AG09309 (cell line): Measurements from ENCODE around the gene SLC1A1.
A peak's percentile ranks its signal among the peaks of the same experiment; 100 is the strongest.

ENCODE experiments used
- DNase-seq: peaks from one replicate; pipeline ENCODE4 v3.0.0-alpha.2; 2010; ENCODE audit warnings: low read depth
- H3K4me3 ChIP-seq: 2 replicates; pipeline ENCODE4 v1.5.1; 2011; ENCODE audit warnings: mild to moderate bottlenecking, low read depth, low read length, moderate library complexity; ENCODE audit not compliant: control insufficient read depth
- CTCF ChIP-seq: IDR thresholded peaks from 2 replicates; pipeline ENCODE4 v1.5.1; 2011; ENCODE audit warnings: mild to moderate bottlenecking, low read depth, low read length, inconsistent platforms; ENCODE audit not compliant: insufficient read depth, control insufficient read depth; ENCODE audit errors: missing control alignments

SLC1A1 gene

GRCh38 chr9:4508246-4508906 lies 18.1 kb downstream of the SLC1A1 start:
- TF ChIP-seq CTCF, result no peak
- no peak overlapping the region for H3K4me3 ChIP-seq
- peak; percentile 55 for DNase-seq

- no peak for TF ChIP-seq CTCF
- DNase-seq, result peak; percentile 83
- H3K4me3 ChIP-seq, result no peak overlapping the region
Observed at GRCh38 chr9:4508907-4509589, 18.8 kb downstream of the SLC1A1 start.

- TF ChIP-seq CTCF, result no peak
- no peak for DNase-seq
- H3K4me3 ChIP-seq, result no peak overlapping the region
Observed at GRCh38 chr9:4509590-4509984, 19.3 kb downstream of the SLC1A1 start.

- TF ChIP-seq CTCF, result no peak
- H3K4me3 ChIP-seq, result no peak overlapping the region
- DNase-seq, result no peak
Observed at GRCh38 chr9:4510546-4511322, 20.5 kb downstream of the SLC1A1 start.

GRCh38 chr9:4514252-4515128 lies 24.2 kb downstream of the SLC1A1 start:
- DNase-seq, result no peak
- TF ChIP-seq CTCF, result no peak
- no peak overlapping the region for H3K4me3 ChIP-seq

- no peak for TF ChIP-seq CTCF
- no peak overlapping the region for H3K4me3 ChIP-seq
- no peak for DNase-seq
Observed at GRCh38 chr9:4515958-4516375, 25.7 kb downstream of the SLC1A1 start.
